NCI-H1694 treated with DMSO at 0.1 percent for 48 hours (cell line): ENCODE results near the gene FMN2.
"Not testable (repeated sequence)": the region's sequence is repeated elsewhere in the genome, so short reads cannot be mapped to it uniquely, and the experiment has no call there.

Experiments used
- DNase-seq: peaks from one replicate; lab custom pipeline; 2025; lab: John Stamatoyannopoulos, UW

FMN2 gene

GRCh38 chr1:240362826-240363225 is 271.1 kb downstream of the FMN2 start:
- DNase-seq, result no peak

DNA sequence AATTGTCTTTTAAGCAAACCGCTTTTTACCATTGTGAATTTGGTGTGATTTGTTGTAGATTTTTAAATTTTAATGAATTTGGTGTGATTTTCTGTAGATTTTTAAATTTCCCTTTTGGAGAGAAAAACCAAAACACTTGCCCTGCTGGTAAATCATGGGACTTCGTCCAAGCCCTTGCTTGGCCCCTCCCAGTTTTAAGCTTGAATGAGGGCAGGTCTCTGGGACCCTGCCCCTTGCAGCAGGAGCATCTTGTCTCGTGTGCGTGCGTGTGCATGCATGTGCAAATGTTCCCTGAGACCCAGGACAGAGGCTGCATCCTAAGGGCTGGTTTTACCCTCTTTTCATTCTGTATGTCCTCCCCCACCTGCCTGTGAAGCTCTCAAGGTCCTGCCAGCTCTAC is 271.6 kb downstream of the FMN2 start:
- DNase-seq, result no peak

DNA sequence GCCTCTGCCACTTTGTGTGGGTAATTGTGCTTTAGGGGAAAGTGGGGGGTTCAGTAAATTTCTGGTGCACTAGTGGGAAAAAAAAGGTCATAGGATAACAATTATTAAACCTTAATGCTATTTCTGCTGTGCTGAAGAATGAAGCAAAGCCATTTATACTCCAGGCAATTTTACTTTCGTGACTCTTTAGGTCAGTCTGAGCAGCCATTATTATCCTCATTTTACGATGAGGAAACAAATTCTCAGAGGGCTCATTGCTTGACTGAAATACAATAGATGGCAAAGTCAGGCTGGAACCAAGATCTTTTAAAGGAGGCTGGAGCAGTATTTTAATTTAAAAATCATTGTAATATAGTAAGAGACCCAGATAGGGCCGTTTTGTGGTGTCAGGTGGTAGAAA is 272.2 kb downstream of the FMN2 start:
- DNase-seq, result no peak

DNA sequence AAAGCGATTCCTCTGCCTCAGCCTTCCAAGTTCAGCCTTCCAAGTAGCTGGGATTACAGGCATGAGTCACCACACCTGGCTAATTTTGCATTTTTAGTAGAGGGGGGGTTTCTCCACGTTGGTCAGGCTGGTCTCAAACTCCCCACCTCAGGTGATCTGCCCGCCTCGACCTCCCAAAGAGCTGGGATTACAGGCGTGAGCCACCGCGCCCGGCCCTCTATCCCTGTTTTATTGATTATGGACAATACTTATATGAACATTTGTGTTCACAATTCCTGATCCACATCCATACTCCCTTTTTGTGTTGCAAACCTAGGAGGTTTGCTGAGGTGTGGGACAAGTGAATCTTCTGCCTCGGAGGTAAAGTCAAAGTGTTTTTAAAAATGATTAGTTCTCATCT is 275.0 kb downstream of the FMN2 start:
- DNase-seq, result no peak

DNA sequence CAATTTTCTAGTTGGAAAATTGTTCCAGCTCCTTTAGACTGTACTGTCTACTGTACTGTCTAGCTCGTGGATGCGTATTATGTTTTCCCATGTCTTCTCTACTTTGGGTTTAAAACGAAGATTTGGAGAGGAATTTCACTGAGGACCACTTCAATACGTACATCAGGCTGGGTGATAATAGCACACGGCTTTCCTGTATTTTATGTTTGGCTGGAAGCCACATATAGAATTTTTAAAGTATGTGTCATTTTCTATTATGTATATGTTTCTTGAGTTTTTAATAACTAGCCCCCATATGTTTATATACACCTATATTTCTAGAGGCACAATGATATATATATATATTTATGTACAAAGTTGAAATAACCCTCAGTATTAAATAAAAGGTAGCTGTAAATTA is 293.9 kb downstream of the FMN2 start:
- no peak for DNase-seq

- DNase-seq, result no peak
Measured at GRCh38 chr1:240385985-240386978, 294.6 kb downstream of the FMN2 start.

DNA sequence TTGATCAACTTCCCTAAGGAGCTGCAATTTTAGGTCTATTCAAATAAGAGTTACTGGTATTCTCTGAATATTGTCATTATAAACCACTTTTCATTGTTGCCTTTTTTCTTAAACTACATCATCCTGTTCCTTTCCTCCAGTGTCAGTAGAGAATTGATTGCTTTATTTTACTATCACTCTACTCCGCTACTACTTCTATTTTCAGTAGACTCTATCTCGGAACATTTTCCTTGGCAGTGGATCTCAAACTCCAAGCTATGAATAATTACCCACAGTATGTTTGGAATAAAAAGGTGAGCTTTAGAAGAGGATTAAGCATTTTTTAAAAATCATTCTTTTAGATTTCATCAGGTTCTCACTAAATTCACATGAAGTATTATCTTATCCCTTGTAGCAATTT is 295.4 kb downstream of the FMN2 start:
- no peak for DNase-seq

DNA sequence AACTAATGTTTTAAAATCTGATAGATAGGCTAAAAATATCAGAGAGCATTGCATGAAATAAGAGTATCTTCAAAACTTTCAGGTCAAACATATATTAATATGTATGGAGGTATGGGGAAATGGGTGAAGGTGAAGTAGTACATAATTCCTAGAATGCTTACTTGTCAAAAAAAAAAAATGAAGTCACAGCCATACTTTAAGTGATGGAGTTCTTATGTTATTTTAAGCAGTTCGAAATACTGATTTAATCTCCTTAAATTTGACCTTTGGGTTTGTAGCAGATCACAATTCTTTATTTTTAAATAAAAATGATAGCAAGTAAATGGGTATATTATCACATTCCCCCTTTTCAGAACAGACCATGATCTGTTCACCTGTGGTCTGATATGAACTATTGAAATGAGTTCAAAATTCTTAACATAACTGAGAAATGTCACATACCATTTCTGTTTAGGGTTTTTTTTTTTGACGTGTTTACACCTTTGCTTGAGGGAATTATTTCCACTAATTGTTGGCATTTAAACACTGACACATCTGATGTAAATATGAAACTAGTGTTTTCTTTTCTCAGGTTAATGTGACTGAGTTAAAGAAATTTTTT is 300.1 kb downstream of the FMN2 start:
- DNase-seq, result no peak

DNA sequence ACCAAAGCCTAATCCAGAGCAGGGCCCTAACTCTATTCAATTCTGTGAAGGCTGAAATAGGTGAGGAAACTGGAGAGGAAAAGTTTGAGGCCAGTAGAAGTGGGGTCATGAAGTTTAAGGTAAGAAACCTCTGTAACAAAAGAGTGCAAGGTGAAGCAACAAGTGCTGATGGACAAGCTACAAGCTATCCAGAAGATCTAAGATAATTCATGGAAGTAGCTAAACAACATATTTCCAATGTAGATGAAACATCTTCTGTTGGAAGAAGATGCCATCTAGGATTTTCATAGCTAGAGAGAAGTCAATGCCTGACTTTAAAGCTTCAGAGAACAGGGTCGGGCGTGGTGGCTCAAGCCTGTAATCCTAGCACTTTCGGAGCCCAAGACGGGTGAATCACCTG is 302.7 kb downstream of the FMN2 start:
- DNase-seq, result no peak

DNA sequence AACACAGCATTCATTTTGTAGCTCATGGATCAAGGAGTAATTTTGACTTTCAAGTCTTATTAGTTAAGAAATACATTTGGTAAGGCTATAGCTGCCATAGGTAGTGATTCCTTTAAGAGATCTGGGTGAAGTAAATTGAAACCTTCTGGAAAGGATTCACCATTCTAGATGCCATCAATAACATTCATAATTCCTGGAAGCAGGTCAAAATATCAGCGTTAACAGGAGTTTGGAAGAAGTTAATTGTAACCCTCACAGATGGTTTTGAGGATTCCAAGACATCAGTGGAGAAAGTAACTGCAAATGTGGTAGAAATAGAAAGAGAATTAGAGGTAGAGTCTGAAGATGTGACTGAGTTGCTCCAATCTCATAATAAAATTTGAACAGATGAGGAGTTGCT is 303.7 kb downstream of the FMN2 start:
- no peak for DNase-seq

GRCh38 chr1:240399381-240399780 is 307.7 kb downstream of the FMN2 start:
- no peak for DNase-seq

DNA sequence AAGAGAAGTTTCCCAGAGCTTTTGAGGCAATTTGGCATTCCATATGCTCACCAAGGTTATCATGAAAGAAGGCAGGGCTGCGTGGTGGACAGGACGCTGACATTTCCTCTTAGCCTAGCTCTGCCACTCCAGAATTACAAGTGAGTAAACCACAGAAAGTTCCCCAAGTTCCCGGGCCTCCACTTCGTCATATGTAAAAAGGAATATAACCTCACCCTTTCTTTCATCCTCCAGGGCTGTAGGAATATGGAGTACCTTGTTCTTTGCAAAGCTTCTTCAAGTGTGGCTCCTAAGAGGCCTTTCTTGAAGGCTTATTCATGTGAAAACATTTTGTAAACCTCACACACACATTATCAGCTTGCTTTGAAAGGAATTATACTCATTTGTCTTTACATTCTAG is 310.0 kb downstream of the FMN2 start:
- no peak for DNase-seq

DNA sequence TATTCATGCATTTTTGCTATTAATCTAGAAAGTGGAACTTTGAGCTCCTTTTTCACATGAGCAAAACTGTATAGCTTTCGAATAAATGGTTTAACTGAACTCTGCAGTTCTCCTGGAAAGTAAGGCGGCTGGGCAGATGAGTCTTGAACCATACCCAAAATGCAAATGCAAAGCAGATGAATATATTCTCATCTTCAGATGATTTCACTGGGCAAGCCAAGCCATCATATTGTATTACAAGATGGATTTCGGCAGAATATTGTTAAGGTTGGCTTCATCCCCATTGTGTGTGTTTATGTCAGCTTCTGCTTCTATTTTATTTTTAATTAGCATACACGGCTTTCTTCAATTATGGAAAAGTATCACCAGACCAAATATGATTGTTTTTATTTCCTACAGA is 310.6 kb downstream of the FMN2 start:
- DNase-seq, result no peak

DNA sequence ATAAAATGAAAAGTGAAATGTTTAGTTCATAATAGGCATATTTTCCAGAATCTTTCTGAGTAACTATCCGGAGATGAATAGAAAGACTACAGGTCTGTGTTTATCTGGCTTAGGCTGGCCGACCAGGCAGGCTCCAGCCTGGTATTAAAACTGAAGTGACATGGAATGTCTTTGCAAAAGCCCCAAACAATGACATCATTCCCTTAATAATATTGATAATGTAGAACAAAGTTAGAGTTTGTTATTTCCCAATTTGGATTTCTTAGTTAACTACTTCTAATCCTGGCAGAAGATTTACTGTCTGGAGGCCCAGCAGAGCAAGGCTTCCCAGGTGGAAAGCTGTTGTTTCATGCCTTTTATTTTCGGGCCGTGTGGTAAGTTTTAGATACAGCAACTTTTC is 312.6 kb downstream of the FMN2 start:
- no peak for DNase-seq

- DNase-seq, result no peak
Measured at GRCh38 chr1:240405751-240406150, 314.1 kb downstream of the FMN2 start.

- DNase-seq, result no peak
Measured at GRCh38 chr1:240407407-240407806, 315.7 kb downstream of the FMN2 start.

- DNase-seq, result no peak
Measured at GRCh38 chr1:240409615-240410014, 317.9 kb downstream of the FMN2 start.

DNA sequence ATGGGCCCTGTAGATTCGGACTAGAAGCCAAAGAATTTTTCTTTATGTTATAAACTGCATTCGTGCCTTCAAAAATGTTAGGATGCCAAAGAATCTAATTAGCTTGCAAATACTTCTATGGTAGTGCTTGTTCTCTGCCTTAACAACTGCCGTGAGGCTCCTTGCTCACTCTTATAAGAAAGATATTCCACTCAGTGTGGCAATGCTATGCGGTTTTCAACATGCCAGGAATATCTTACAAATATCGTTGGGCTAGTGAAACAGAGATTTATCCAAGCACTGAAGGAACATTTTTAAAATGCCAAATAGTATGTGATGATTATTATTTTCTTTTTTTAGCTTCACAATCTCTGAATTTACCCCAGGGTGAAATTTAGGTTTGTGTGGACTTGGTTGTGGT is 322.0 kb downstream of the FMN2 start:
- DNase-seq, result no peak

DNA sequence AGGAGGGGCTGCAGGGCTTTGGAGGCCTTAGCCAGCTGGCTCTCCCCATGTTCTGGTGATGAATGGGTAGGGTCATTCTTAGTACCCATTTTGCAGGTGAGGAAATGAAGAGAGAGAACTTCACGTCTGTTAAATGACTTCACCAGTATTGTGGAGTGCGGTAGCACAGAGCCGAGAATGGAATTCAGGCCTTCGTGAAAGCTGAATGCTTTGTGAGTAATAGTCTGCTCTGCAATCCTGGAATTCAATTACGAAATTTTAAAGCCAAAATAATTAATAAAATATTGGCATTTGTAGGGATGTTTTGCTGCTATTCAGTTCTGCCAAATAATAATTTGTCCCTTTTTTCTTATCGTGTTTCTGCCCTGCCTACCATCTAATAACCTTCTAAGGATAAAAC is 322.6 kb downstream of the FMN2 start:
- no peak for DNase-seq

GRCh38 chr1:240415011-240415410 is 323.3 kb downstream of the FMN2 start:
- DNase-seq, result not testable (repeated sequence)

GRCh38 chr1:240415532-240415931 is 323.8 kb downstream of the FMN2 start:
- no peak for DNase-seq

DNA sequence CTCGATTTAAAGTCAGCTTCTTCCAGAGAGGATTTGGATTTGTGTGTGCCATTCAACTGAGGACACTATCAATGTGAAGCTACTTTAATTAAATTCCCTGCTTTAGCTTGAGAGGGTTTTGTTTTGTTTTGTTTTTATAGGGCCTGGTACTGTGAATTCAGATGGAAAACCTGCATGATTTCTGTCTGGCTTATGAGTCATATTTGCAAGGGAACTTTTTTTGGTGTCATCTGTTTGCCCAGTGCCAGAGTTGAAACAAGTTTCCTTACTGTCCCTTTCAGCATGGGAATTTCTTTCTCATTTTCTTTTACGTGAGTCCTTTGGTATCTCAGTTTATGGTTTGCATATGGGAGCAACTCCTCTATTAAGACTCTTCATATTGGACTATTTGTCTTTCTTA is 325.6 kb downstream of the FMN2 start:
- DNase-seq, result no peak

GRCh38 chr1:240420766-240421165 is 329.1 kb downstream of the FMN2 start:
- DNase-seq, result no peak
